HepG2 (cell line): Measurements from ENCODE around the gene FHIT. TPM values are rescaled to one million over a fixed set of nuclear protein-coding genes. Genes with fewer than 3 reads are reported as not detected.

ENCODE experiments used
- ATAC-seq: fragments of 200-7000 bp; cut with Tn5 transposase; 3 replicates; pipeline ENCODE4 v1.9.1; 2020; ENCODE audit warnings: mild to moderate bottlenecking, moderate library complexity
- BruUV-seq: library from RNA; stranded (reverse); fragments of 400-500 nt; replicated peaks from 2 replicates; lab custom pipeline; 2021; lab: Mats Ljungman, UMichigan
- CTCF ChIA-PET: fragments of 300-600 bp; formaldehyde crosslinking; extraction: SDS; loops from one replicate; lab custom pipeline; 2021; ENCODE audit warnings: low total read pairs, inconsistent platforms, low intra/inter-chr PET ratio; lab: Yijun Ruan, JAX
- POLR2A ChIA-PET: fragments of 350-600 bp; sonication (Branson Sonifier 250); formaldehyde crosslinking; loops from one replicate; lab custom pipeline; 2020; ENCODE audit warnings: antibody characterized with exemption, inconsistent platforms; lab: Yijun Ruan, JAX
- DNase-seq: peaks from one replicate; pipeline ENCODE4 v3.0.0-alpha.2; 2015; ENCODE audit warnings: low spot score
- FAIRE-seq: peaks from 3 replicates; lab custom pipeline; 2011; peaks lifted over from hg19 to GRCh38; lab: Jason Lieb, UNC
- H2AFZ ChIP-seq: one replicate; pipeline ENCODE4 v1.6.1; 2011; ENCODE audit warnings: low read length, inconsistent platforms
- H3K27ac ChIP-seq: fragments of 300-600 bp; 3 replicates; pipeline ENCODE4 v1.8.0; 2011; ENCODE audit warnings: mixed run types, mild to moderate bottlenecking, mixed read lengths, low read length, inconsistent platforms; ENCODE audit not compliant: insufficient read depth; ENCODE audit errors: extremely low read length
- H3K27me3 ChIP-seq, 2 experiments: fragments of 200-600 bp in 1 of 2; 2 replicates in 1 of 2; 3 replicates in 1 of 2; pipeline versions ENCODE4 v1.6.0 to v1.8.0; 2011; ENCODE audit warnings: low read length in 2 of 2, mild to moderate bottlenecking in 2 of 2, moderate library complexity in 2 of 2, inconsistent platforms in 1 of 2; ENCODE audit not compliant: insufficient read depth in 2 of 2, control insufficient read depth in 1 of 2
- H3K36me3 ChIP-seq, 2 experiments: fragments of 200-600 bp in 1 of 2; replicated peaks in 1 of 2; 2 replicates in 1 of 2; 3 replicates in 1 of 2; pipeline versions ENCODE4 v1.5.1 to v1.8.0; 2011; ENCODE audit warnings: low read length in 2 of 2, inconsistent platforms in 1 of 2; ENCODE audit not compliant: insufficient read depth in 2 of 2, control insufficient read depth in 1 of 2
- H3K4me1 ChIP-seq: 2 replicates; pipeline ENCODE4 v1.5.1; 2012; ENCODE audit warnings: low read length, inconsistent platforms; ENCODE audit not compliant: insufficient read depth
- H3K4me2 ChIP-seq: 2 replicates; pipeline ENCODE4 v1.6.0; 2011; ENCODE audit warnings: low read depth, low read length, inconsistent platforms
- H3K4me3 ChIP-seq, 3 experiments: fragments of 200-600 bp in 1 of 3; sonication (generic), shearing (Covaris generic) in 1 of 3; replicated peaks in 1 of 3; 2 replicates each; pipeline ENCODE4 v1.5.1; 2011 to 2016; ENCODE audit warnings: low read length in 3 of 3, inconsistent platforms in 2 of 3, low read depth in 2 of 3, mild to moderate bottlenecking in 2 of 3, control low read depth in 1 of 3, mixed read lengths in 1 of 3; ENCODE audit not compliant: insufficient read depth in 1 of 3
- H3K79me2 ChIP-seq: one replicate; pipeline ENCODE4 v1.6.1; 2011; ENCODE audit warnings: low read length, inconsistent platforms; ENCODE audit not compliant: insufficient read depth
- H3K9ac ChIP-seq: 2 replicates; pipeline ENCODE4 v1.6.0; 2011; ENCODE audit warnings: mild to moderate bottlenecking, low read depth, low read length, inconsistent platforms; ENCODE audit not compliant: insufficient read depth
- H3K9me3 ChIP-seq: 2 replicates; pipeline ENCODE4 v1.5.1; 2012; ENCODE audit warnings: mild to moderate bottlenecking, low read length
- H4K20me1 ChIP-seq: 2 replicates; pipeline ENCODE4 v1.6.0; 2011; ENCODE audit warnings: inconsistent platforms, mild to moderate bottlenecking, low read length, moderate library complexity; ENCODE audit not compliant: insufficient read depth
- EHMT2 ChIP-seq: fragments of 200-600 bp; sonication (generic); IDR thresholded peaks from 2 replicates; pipeline ENCODE4 v1.7.0; 2017; ENCODE audit warnings: antibody characterized with exemption, low read depth, low read length, borderline replicate concordance
- MAFF ChIP-seq: IDR thresholded peaks from 2 replicates; pipeline ENCODE4 v1.6.1; 2011; ENCODE audit warnings: low read depth, low read length, improper control_type of control experiment
- MAFK ChIP-seq, 2 experiments: IDR thresholded peaks in 1 of 2; conservative IDR thresholded peaks in 1 of 2; 2 replicates each; pipeline ENCODE4 v1.6.1; 2011; ENCODE audit warnings: improper control_type of control experiment in 2 of 2, low read length in 2 of 2
- ZNF253 ChIP-seq: sonication (generic); formaldehyde crosslinking; IDR thresholded peaks from 2 replicates; pipeline ENCODE4 v1.8.0; 2022; ENCODE audit warnings: mild to moderate bottlenecking, missing genetic modification reagents, borderline replicate concordance
- ZNF382 ChIP-seq: sonication (generic); formaldehyde crosslinking; IDR thresholded peaks from 2 replicates; pipeline ENCODE4 v1.5.0; 2020; ENCODE audit warnings: missing genetic modification reagents, mild to moderate bottlenecking, borderline replicate concordance
- ZNF574 ChIP-seq: sonication (generic); formaldehyde crosslinking; IDR thresholded peaks from 2 replicates; pipeline ENCODE4 v1.4.0; 2020; ENCODE audit warnings: missing genetic modification reagents
- WGBS: methylation state at CpG from one replicate; pipeline ENCODE4 v1.1.6; 2017; ENCODE audit warnings: low lambda C conversion rate; 5-methylcytosine and 5-hydroxymethylcytosine counted together
- in situ Hi-C: cut with HindIII; loops from 2 replicates; pipeline ENCODE4 v1.10.0; 2017; ENCODE audit warnings: low pct_unique_long_range_greater_than_20kb; ENCODE audit not compliant: extremely low pct_ligation_motif_present
- intact Hi-C: fragments of 100-400 bp; cut with micrococcal nuclease; formaldehyde crosslinking; loops from one replicate; pipeline ENCODE4 v1.10.0; 2022; ENCODE audit not compliant: unreplicated experiment
- polyA plus RNA-seq, 8 experiments: library from polyadenylated mRNA; depleted of rRNA in 3 of 8; stranded (reverse) in 7 of 8; unstranded in 1 of 8; fragments of >200 nt; fragmentation: Illumina TruSeq in 4 of 8; extraction: Trizol in 4 of 8; gene quantifications; 2 replicates each; pipeline versions ENCODE4 v1.2.1 to v1.2.3, GENCODE V29; 2011 to 2016; ENCODE audit warnings: low read depth in 4 of 8, missing spikeins in 1 of 8, mixed read lengths in 1 of 8; ENCODE audit not compliant: insufficient read depth in 1 of 8
- total RNA-seq, 5 experiments: library from RNA; depleted of rRNA; stranded (reverse); fragments of >200 nt; fragmentation: Illumina TruSeq; extraction: Trizol; gene quantifications; 2 replicates each; pipeline ENCODE4 v1.2.3, GENCODE V29; 2016; ENCODE audit warnings: low read depth in 1 of 5

The FHIT gene
- total and polyA plus RNA-seq, 2 of the 13 experiments (the other 11 are each of a cell fraction or from before 2014, with no cell fraction given) = 4.0 to 4.6 TPM

- no TSS peak for BruUV-seq
- H2AFZ ChIP-seq = no peak overlapping the region
- POLR2A ChIA-PET = no interaction called here
- H3K27ac ChIP-seq = no peak overlapping the region
- no peak overlapping the region for H3K4me3 ChIP-seq
- H3K27me3 ChIP-seq = no peaks in the 10 kb centered on the region
- H3K4me2 ChIP-seq = no peak overlapping the region
- no peaks in the 10 kb centered on the region for H3K4me1 ChIP-seq
- H3K79me2 ChIP-seq = no peaks in the 10 kb centered on the region
- no peak overlapping the region for H3K9ac ChIP-seq
- ATAC-seq (no peak), FAIRE-seq (no peak), DNase-seq (no peak)
- CTCF ChIA-PET = no interaction called here
- H4K20me1 ChIP-seq = no peaks in the 10 kb centered on the region
- no peaks in the 10 kb centered on the region for H3K36me3 ChIP-seq
- intact Hi-C loops (no loop called here), in situ Hi-C loops (no loop called here)
- WGBS = 50% methylated on average over 2 of the region's 2 CpGs
- no peaks in the 10 kb centered on the region for H3K9me3 ChIP-seq
- TF ChIP-seq ZNF574 (CRISPR knock-in tag) (no peak), EHMT2 (no peak)
Observed at GRCh38 chr3:59894425-59895121, 1356.7 kb downstream of the FHIT start.

DNA sequence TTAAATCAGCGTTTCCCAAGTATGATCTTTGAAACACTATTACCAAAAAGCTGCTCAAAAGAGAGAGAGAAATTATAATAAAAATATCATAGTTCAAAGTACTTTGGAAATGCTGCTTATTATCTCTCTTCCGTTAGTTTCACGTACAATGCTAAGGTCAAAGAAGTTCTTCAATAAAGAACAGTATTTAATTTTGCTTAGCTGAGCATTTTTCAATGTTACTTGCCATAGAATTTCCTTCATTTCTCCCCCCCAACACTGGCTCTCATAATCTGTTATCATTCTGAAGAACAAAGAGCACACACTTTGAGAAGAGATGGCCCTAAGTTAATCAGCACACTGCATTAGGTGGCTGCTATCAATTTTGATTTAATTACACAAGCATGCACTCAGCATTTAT is 1360.6 kb downstream of the FHIT start:
- Histone ChIP-seq H3K27ac (no peak overlapping the region), H3K27me3 (no peaks in the 10 kb centered on the region), H3K4me1 (no peaks in the 10 kb centered on the region), H4K20me1 (no peaks in the 10 kb centered on the region), H2AFZ (no peak overlapping the region), H3K79me2 (no peaks in the 10 kb centered on the region), H3K4me3 (no peak overlapping the region), H3K36me3 (no peaks in the 10 kb centered on the region), H3K4me2 (no peak overlapping the region), H3K9me3 (no peaks in the 10 kb centered on the region), H3K9ac (no peak overlapping the region)
- no peak for TF ChIP-seq ZNF253 (CRISPR knock-in tag)
- TF ChIP-seq MAFF = peak; percentile 64; the same call in 1 of the 2 replicates
- TF ChIP-seq MAFK (conservative IDR thresholded peaks at IDR 0.05 in 1 of 2, IDR thresholded peaks at IDR 0.05 in 1 of 2; ENCODE audit: low read length in 2 of 2) = peak; percentile 64 to 85
- TF ChIP-seq EHMT2 = no peak
- no peak for TF ChIP-seq ZNF382 (CRISPR knock-in tag)
- POLR2A ChIA-PET = no interaction called here
- CTCF ChIA-PET = no interaction called here
- no TSS peak for BruUV-seq
- in situ Hi-C loops = no loop called here
- DNase-seq (no peak), FAIRE-seq (no peak), ATAC-seq (no peak)
- WGBS = 2% methylated on average over 3 of the region's 3 CpGs
- intact Hi-C loops = no loop called here
